ENCODE data around the gene XKR3.

The XKR3 gene

DNA sequence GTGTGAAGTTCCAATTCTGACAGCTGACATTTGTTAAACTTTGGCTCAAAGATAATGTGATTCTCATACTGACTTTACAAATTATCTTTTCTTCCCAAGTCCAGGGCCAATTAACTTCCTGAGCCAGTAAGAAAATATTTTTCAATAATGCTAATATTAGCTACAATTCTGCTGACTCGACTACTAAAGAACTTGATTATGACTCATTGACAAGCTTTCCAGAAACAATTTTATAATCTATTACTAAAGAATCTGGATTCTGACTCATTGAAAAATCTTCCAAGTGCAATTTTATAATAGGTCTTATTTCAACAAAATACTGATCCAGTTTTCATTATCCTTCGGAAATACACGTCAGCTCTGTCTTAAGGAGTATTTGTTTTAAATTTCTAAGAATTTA is 12.9 kb upstream of the XKR3 start:
- Histone ChIP-seq H3K9me3 (ENCODE audit: control insufficient read depth, insufficient read depth, low read length) (no peaks in the 10 kb centered on the region), H3K27me3 (ENCODE audit: control insufficient read depth, insufficient read depth, low read length) (no peaks in the 10 kb centered on the region), H3K4me3 (ENCODE audit: low read length) (no peak overlapping the region), H3K4me1 (ENCODE audit: control insufficient read depth, insufficient read depth, low read length) (no peaks in the 10 kb centered on the region), H3K36me3 (ENCODE audit: control insufficient read depth, insufficient read depth, low read length) (no peaks in the 10 kb centered on the region), H3K27ac (ENCODE audit: low read length) (no peak overlapping the region)
- DNase-seq (ENCODE audit: low read depth, low spot score): no peak
- no CpG with 5 or more reads among the region's 3 CpGs for WGBS (ENCODE audit: insufficient coverage, insufficient read length)

DNA sequence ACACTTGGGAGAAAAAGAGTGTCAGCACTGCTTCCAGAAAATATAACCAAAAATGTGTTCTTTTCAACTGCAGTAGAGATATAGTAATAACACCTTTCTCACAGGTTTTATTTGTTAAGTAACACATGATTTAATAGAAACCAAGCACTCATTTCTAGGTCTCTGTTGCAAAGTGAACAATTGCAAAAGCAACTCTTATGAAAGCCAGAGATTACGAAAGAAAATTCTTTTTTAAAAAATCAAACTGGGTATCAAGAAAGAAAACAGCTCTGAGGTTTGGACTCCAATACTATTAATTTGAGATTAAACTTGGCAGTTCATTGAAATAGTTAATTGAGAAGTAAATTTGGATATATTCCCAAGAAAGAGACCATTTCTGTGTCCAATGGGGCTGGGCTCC is 9.8 kb upstream of the XKR3 start:
- H3K4me1 ChIP-seq (ENCODE audit: control insufficient read depth, insufficient read depth, low read length): no peaks in the 10 kb centered on the region
- no peaks in the 10 kb centered on the region for H3K36me3 ChIP-seq (ENCODE audit: control insufficient read depth, insufficient read depth, low read length)
- H3K27ac ChIP-seq (ENCODE audit: low read length): no peak overlapping the region
- H3K27me3 ChIP-seq (ENCODE audit: control insufficient read depth, insufficient read depth, low read length): no peaks in the 10 kb centered on the region
- H3K4me3 ChIP-seq (ENCODE audit: low read length): no peak overlapping the region
- no CpG with 5 or more reads among the region's 1 CpG for WGBS (ENCODE audit: insufficient coverage, insufficient read length)
- no peaks in the 10 kb centered on the region for H3K9me3 ChIP-seq (ENCODE audit: control insufficient read depth, insufficient read depth, low read length)
- no peak for DNase-seq (ENCODE audit: low read depth, low spot score)

DNA sequence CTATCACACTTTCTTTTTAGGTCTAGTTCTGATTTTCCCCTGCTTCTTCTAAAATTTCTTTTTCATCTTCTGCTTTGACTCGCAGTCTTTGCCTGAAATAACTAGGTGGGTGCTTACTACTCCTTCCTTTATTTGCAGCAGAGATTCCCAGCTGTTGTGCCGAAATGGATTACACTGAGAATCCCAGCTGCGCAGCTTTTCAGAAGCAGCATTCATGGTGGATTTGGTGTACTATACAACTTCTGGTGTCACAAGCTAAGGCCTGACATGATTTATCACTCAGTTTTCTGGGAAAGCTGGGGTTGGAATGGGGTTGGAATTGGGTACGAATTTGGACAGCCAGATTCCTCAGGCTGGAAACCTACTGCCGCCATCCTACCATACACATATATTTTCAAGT is 6.0 kb upstream of the XKR3 start:
- no peak for DNase-seq (ENCODE audit: low read depth, low spot score)
- Histone ChIP-seq H3K27me3 (ENCODE audit: control insufficient read depth, insufficient read depth, low read length) (no peaks in the 10 kb centered on the region), H3K4me3 (ENCODE audit: low read length) (no peak overlapping the region), H3K36me3 (ENCODE audit: control insufficient read depth, insufficient read depth, low read length) (no peaks in the 10 kb centered on the region), H3K4me1 (ENCODE audit: control insufficient read depth, insufficient read depth, low read length) (no peaks in the 10 kb centered on the region), H3K27ac (ENCODE audit: low read length) (no peak overlapping the region), H3K9me3 (ENCODE audit: control insufficient read depth, insufficient read depth, low read length) (no peaks in the 10 kb centered on the region)
- no CpG with 5 or more reads among the region's 5 CpGs for WGBS (ENCODE audit: insufficient coverage, insufficient read length)

DNA sequence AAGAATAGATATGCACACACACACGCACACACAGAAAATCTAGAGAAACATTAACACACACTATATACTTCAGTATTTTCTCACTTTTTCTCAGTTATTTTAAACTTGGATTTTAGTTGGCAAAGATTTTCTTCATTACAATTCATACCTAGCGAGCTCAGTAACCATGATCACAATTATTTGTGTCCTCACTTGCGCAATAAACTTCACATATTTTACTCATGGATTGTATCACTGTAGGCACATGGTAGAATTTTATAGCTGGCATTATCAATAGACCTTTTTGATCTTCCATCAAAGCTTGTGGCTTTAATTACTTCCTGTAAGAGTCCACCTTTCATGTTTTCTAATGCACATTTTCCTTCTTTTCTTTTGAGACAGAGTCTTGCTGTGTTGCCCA is 4.8 kb upstream of the XKR3 start:
- Histone ChIP-seq H3K36me3 (ENCODE audit: control insufficient read depth, insufficient read depth, low read length) (no peaks in the 10 kb centered on the region), H3K27me3 (ENCODE audit: control insufficient read depth, insufficient read depth, low read length) (no peaks in the 10 kb centered on the region), H3K9me3 (ENCODE audit: control insufficient read depth, insufficient read depth, low read length) (no peaks in the 10 kb centered on the region), H3K4me3 (ENCODE audit: low read length) (no peak overlapping the region), H3K4me1 (ENCODE audit: control insufficient read depth, insufficient read depth, low read length) (no peaks in the 10 kb centered on the region), H3K27ac (ENCODE audit: low read length) (no peak overlapping the region)
- no peak for DNase-seq (ENCODE audit: low read depth, low spot score)
- WGBS (ENCODE audit: insufficient coverage, insufficient read length): no CpG with 5 or more reads among the region's 3 CpGs

DNA sequence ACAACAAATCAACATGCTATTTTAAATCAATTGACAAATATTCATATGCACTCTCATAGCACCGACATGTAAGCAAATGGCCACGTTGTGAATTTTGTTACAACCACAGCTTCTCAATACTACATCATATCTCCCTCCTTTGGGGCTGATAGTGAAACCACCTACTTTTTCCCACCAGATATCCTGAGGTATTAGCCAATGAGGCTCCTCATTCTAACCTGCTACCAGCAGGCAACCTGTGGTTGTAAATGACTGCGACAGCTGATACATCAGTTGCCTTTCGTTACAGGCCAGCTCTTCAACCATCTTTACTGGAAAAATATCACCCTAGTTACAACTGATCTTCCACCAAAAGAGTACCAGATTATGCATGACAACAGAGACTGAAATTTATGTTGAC is 3.7 kb upstream of the XKR3 start:
- no peaks in the 10 kb centered on the region for H3K9me3 ChIP-seq (ENCODE audit: control insufficient read depth, insufficient read depth, low read length)
- DNase-seq (ENCODE audit: low read depth, low spot score): no peak
- H3K36me3 ChIP-seq (ENCODE audit: control insufficient read depth, insufficient read depth, low read length): no peaks in the 10 kb centered on the region
- no CpG with 5 or more reads among the region's 4 CpGs for WGBS (ENCODE audit: insufficient coverage, insufficient read length)
- no peak overlapping the region for H3K4me3 ChIP-seq (ENCODE audit: low read length)
- no peaks in the 10 kb centered on the region for H3K27me3 ChIP-seq (ENCODE audit: control insufficient read depth, insufficient read depth, low read length)
- H3K4me1 ChIP-seq (ENCODE audit: control insufficient read depth, insufficient read depth, low read length): no peaks in the 10 kb centered on the region
- no peak overlapping the region for H3K27ac ChIP-seq (ENCODE audit: low read length)

DNA sequence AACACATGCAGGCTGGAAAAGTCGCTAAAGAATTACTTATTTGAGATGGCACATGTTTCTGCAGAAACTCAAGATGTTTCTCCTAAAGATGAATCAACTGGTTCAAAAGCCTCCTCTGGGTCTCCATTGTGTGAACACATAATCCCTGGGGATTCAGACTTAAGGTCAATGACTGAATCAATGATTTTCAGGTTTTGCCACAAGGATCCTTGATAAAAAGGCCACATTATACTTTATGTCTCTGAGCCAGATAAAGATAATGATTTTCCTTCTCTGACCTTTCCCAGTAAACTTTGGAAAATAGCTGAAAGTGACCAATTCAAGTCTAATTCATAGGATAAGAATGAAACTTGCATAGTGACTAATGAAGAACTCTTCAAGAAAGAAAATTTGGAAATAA is 2.3 kb upstream of the XKR3 start:
- H3K27me3 ChIP-seq (ENCODE audit: control insufficient read depth, insufficient read depth, low read length): no peaks in the 10 kb centered on the region
- H3K36me3 ChIP-seq (ENCODE audit: control insufficient read depth, insufficient read depth, low read length): no peaks in the 10 kb centered on the region
- DNase-seq (ENCODE audit: low read depth, low spot score): no peak
- no peak overlapping the region for H3K27ac ChIP-seq (ENCODE audit: low read length)
- no peak overlapping the region for H3K4me3 ChIP-seq (ENCODE audit: low read length)
- H3K4me1 ChIP-seq (ENCODE audit: control insufficient read depth, insufficient read depth, low read length): no peaks in the 10 kb centered on the region
- no CpG with 5 or more reads among the region's 1 CpG for WGBS (ENCODE audit: insufficient coverage, insufficient read length)
- H3K9me3 ChIP-seq (ENCODE audit: control insufficient read depth, insufficient read depth, low read length): no peaks in the 10 kb centered on the region

DNA sequence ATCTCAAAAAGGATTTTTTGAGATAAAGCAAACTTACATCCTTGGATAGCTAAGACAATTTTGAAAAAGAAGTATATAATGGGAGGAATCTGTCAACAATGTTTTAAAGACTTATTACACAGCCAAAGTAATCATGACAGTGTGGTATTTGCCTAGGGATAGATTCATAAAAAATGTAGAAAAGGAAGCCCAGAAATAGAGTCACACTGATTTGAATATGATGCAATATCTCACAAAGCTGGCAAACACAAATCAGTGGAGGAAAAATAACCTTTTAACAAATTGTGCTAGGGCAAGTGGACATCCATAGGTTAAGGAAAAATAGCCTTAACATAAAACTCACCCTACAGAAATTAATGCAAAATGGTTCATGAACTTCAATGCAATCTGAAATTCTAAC is 6.0 kb downstream of the XKR3 start:
- H3K27me3 ChIP-seq (ENCODE audit: control insufficient read depth, insufficient read depth, low read length): no peaks in the 10 kb centered on the region
- no peak for DNase-seq (ENCODE audit: low read depth, low spot score)
- H3K27ac ChIP-seq (ENCODE audit: low read length): no peak overlapping the region

DNA sequence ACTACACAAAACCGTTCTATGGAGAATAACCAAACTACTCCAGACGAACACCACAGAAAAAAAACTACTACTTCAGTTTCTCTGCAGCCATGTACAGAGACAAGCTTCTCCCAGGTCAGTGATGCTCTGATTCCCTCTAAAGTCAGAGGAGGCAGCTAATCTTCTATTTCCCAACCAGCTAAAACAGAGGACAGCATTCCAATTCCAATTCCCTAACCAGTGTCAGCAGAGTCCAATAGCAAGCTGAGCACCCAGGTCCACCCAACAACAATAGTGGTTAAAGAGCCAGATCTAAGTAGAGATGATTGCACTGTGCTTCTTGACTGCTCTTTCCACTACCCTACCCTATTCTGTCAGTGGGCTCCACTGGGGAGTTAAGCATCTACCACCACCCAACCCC is 6.7 kb downstream of the XKR3 start:
- WGBS (ENCODE audit: insufficient coverage, insufficient read length): no CpG with 5 or more reads among the region's 2 CpGs
- Histone ChIP-seq H3K9me3 (ENCODE audit: control insufficient read depth, insufficient read depth, low read length) (no peaks in the 10 kb centered on the region), H3K27me3 (ENCODE audit: control insufficient read depth, insufficient read depth, low read length) (no peaks in the 10 kb centered on the region), H3K4me3 (ENCODE audit: low read length) (no peak overlapping the region), H3K27ac (ENCODE audit: low read length) (no peak overlapping the region), H3K36me3 (ENCODE audit: control insufficient read depth, insufficient read depth, low read length) (no peaks in the 10 kb centered on the region), H3K4me1 (ENCODE audit: control insufficient read depth, insufficient read depth, low read length) (no peaks in the 10 kb centered on the region)
- DNase-seq (ENCODE audit: low read depth, low spot score): no peak

More for the DNA sequence above, 6.0 kb downstream of the XKR3 start:
- no peaks in the 10 kb centered on the region for H3K9me3 ChIP-seq (ENCODE audit: control insufficient read depth, insufficient read depth, low read length)
- no peaks in the 10 kb centered on the region for H3K4me1 ChIP-seq (ENCODE audit: control insufficient read depth, insufficient read depth, low read length)
- H3K4me3 ChIP-seq (ENCODE audit: low read length): no peak overlapping the region
- H3K36me3 ChIP-seq (ENCODE audit: control insufficient read depth, insufficient read depth, low read length): no peaks in the 10 kb centered on the region

DNA sequence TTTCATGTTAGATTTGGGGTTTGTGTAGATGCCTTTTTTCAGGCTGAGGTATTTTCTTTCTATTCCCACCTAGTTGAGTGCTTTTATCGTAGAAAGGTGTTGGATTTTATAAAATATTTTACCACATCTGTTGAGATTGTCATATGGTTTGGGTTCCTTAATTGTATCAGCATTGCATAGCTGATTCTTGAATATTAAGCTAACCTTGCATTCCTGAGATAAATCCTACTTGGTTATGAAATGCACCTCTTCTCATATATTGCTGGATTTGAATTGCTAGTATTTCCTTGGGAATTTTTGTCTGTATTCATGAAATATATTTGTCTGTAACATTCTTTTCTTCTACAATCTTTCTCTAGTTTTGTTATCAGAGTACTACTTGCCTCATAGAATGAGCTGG is 10.1 kb downstream of the XKR3 start:
- Histone ChIP-seq H3K4me1 (ENCODE audit: control insufficient read depth, insufficient read depth, low read length) (no peaks in the 10 kb centered on the region), H3K36me3 (ENCODE audit: control insufficient read depth, insufficient read depth, low read length) (no peaks in the 10 kb centered on the region), H3K9me3 (ENCODE audit: control insufficient read depth, insufficient read depth, low read length) (no peaks in the 10 kb centered on the region), H3K27ac (ENCODE audit: low read length) (no peak overlapping the region), H3K4me3 (ENCODE audit: low read length) (no peak overlapping the region), H3K27me3 (ENCODE audit: control insufficient read depth, insufficient read depth, low read length) (no peaks in the 10 kb centered on the region)
- WGBS (ENCODE audit: insufficient coverage, insufficient read length): no CpG with 5 or more reads among the region's 1 CpG
- no peak for DNase-seq (ENCODE audit: low read depth, low spot score)

DNA sequence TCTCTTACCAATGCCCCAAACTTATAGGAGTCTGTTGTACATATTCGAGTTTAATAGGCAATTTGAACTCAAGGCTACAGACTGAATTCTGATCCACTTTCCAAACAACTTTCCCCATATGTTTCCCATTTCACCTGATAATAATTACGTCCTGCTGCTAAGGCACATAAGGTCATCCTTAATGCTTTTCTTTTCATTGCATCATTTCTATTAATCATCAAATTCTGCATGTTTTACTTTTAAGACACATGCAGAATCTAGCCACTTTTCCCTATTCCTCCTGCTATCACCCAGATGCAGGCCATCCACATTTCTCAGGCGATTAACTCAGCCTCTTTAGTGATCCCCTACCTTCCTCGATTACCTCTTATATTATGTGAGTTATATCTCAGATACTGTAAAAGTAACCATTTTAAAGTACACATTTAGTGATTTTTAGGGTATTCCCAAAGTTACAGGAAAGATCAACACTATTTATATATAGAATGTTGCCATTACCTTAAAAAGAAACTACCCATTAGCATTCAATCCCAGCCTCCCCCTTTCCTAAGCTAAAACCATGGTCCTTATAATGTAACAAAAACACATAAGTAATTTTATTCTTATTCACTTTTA is 14.9 kb downstream of the XKR3 start:
- no peak overlapping the region for H3K27ac ChIP-seq (ENCODE audit: low read length)
- H3K36me3 ChIP-seq (ENCODE audit: control insufficient read depth, insufficient read depth, low read length): no peaks in the 10 kb centered on the region
- H3K9me3 ChIP-seq (ENCODE audit: control insufficient read depth, insufficient read depth, low read length): no peaks in the 10 kb centered on the region
- WGBS (ENCODE audit: insufficient coverage, insufficient read length): no CpG with 5 or more reads among the region's 4 CpGs
- no peak overlapping the region for H3K4me3 ChIP-seq (ENCODE audit: low read length)
- DNase-seq (ENCODE audit: low read depth, low spot score): no peak
- H3K27me3 ChIP-seq (ENCODE audit: control insufficient read depth, insufficient read depth, low read length): no peaks in the 10 kb centered on the region
- H3K4me1 ChIP-seq (ENCODE audit: control insufficient read depth, insufficient read depth, low read length): no peaks in the 10 kb centered on the region; the same call in 1 of the 2 replicates

DNA sequence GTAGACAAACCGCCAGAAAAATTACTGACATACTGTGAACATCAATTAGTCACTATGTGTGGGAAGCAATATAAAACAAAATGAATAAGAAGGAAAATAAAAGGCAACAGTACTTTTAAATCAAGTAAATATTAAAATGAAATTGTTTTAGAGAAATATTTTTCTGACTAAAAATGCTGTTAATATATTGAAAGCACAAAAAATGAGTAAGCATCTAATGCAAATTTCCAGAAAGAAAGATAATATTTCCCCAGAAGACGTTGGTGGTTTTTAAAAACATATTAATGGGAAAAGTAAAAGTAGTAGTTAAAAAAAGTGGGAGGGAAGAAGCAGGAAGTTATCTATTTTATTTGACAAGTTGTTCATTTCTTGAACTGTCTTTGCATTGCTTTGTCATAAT is 16.5 kb downstream of the XKR3 start:
- H3K4me1 ChIP-seq (ENCODE audit: control insufficient read depth, insufficient read depth, low read length): no peaks in the 10 kb centered on the region; the same call in 1 of the 2 replicates
- no peaks in the 10 kb centered on the region for H3K27me3 ChIP-seq (ENCODE audit: control insufficient read depth, insufficient read depth, low read length)
- no peaks in the 10 kb centered on the region for H3K9me3 ChIP-seq (ENCODE audit: control insufficient read depth, insufficient read depth, low read length)
- no peaks in the 10 kb centered on the region for H3K36me3 ChIP-seq (ENCODE audit: control insufficient read depth, insufficient read depth, low read length)
- 100% methylated on average over 1 of the region's 2 CpGs for WGBS (ENCODE audit: insufficient coverage, insufficient read length)
- no peak overlapping the region for H3K4me3 ChIP-seq (ENCODE audit: low read length)
- H3K27ac ChIP-seq (ENCODE audit: low read length): no peak overlapping the region
- DNase-seq (ENCODE audit: low read depth, low spot score): no peak

Measured in iPS DF 6.9 (cell line).